Measurements from ENCODE around the gene SLC2A4.

Gene SLC2A4

DNA sequence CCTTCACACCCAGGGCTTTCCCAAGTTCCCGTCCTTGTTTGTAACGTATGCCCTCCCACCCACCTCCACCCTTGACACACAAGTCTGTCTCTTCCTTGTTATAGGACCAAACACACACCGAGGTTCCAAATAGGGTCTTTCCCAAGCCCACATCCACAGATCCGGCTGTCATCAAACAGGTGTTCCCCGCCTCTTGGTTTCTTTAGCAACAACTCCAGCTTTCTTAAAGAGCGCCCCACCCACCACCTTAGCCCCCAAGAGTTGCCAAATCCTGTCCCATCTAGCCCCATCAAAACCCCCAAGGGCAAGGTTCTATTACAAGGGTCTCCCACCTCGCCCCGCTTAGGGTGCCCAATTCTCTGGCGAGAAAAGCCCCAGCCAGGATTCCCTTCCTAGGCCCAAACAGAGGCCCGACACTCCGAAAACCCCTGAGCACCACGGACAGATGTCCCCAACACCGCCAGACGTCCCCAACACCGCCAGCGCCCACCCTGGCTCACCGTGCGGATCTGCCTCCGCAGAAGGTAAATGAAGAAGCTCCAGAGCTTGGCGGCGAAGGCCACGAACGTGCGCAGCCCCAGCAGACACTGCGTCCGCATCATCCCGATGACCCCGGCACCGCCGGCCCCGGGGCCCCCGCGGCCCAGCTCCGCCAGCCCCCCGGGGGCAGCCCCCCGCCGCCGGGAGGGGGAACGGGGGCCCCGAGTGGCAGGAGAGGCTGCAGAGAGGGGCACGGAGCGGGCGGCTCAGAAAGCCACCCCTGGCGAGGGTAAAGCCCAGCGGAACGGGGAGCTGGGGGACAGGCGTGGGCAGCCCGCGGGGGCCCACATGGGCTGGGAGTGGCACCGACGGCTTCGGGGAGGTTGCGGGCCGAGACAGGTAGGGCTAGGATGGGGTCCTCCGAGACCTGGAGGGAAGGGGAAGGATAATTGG lies 30.6 kb upstream of the SLC2A4 start:
- H3K9ac ChIP-seq (ENCODE audit: low read depth, low read length), result peak overlapping the region; percentile 67
- peaks cover 7% of the 10 kb centered on the region for H3K4me1 ChIP-seq (ENCODE audit: control insufficient read depth, insufficient read depth, low read length)
- H3K4me3 ChIP-seq (ENCODE audit: low read depth, low read length), result peak overlapping the region; percentile 92
- no peaks in the 10 kb centered on the region for H3K27me3 ChIP-seq (ENCODE audit: control insufficient read depth, insufficient read depth, low read length)
- peaks cover 5% of the 10 kb centered on the region for H3K36me3 ChIP-seq (ENCODE audit: control insufficient read depth, insufficient read depth, low read length)
- no peaks in the 10 kb centered on the region for H3K9me3 ChIP-seq (ENCODE audit: control insufficient read depth, insufficient read depth, low read length)

DNA sequence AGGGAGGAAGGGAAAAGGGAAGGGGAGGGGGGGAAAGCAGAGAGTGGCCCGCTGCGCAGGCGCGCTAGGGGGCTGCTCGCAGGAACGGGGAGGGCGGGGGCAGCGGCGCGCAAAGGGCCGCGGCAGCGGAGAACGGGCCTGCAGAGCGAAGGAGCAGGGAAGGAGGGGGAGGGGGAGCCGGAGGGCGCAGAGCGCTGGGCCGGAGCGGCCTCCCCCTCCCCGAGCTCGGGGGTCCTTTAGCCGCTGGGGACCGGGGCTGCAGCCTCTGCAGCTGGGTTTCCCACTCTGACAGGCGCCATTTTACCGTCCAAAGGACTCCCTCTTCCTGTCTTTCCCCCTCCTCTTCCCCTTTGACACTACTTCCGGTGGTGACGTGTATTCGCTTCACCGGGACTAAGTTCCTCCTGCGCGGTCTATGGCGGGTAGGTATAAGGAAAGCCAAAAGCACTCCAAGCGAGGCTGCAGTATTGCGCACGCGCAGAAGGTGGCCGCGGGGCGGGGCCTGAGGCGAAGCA lies 29.8 kb upstream of the SLC2A4 start, which contains the start of gene CTDNEP1:
Gene CTDNEP1 (minus strand): TSS at position 74 of the 515 bp plus-strand sequence. CDS start 438 bp downstream, outside the sequence.
- peaks cover 7% of the 10 kb centered on the region for H3K4me1 ChIP-seq (ENCODE audit: control insufficient read depth, insufficient read depth, low read length)
- H3K36me3 ChIP-seq (ENCODE audit: control insufficient read depth, insufficient read depth, low read length), result peaks cover 3% of the 10 kb centered on the region
- H3K9me3 ChIP-seq (ENCODE audit: control insufficient read depth, insufficient read depth, low read length), result no peaks in the 10 kb centered on the region
- no peaks in the 10 kb centered on the region for H3K27me3 ChIP-seq (ENCODE audit: control insufficient read depth, insufficient read depth, low read length)
- peak within 1 kb of the TSS; percentile 90 for H3K9ac ChIP-seq (ENCODE audit: low read depth, low read length)
- H3K4me3 ChIP-seq (ENCODE audit: low read depth, low read length), result peak within 1 kb of the TSS; percentile 92

DNA sequence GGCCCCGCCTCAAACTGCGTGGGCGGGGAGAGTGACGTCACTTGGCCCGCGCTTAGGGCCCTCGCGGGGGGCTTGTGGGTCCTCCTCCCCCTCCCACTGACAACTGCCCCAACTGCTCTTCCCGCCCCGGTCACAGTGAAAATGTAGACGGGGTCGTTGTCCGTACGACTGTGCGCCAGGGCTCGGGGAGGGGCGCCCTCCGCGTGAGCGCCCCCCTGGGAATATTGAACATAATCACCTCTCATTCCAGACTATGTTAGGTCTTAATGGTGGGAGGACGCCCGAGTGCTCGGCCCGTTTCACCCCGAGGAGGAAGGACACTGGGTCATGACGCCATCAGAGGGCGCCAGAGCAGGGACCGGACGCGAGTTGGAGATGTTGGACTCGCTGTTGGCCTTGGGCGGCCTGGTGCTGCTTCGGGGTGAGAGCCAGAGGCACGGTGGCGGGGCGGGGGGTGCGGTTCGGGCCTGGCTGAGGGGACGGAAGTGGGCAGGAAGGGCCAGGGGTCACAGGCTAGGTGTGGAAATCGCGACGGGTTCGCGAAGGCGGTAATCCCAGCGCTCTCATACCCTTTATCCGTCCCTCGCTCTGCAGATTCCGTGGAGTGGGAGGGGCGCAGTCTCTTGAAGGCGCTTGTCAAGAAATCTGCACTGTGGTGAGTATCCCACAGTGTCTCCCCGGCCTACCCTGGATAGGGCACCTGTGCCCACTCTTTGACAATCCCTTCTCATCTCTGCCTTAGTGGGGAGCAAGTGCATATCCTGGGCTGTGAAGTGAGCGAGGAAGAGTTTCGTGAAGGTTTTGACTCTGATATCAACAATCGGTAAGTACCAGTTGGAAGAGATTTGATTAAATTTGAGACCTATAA lies 29.1 kb upstream of the SLC2A4 start, which contains the start of gene ELP5:
Gene ELP5 (plus strand): TSS at position 40 of the 868 bp plus-strand sequence. CDS start 336 bp downstream, at position 376.
- Histone ChIP-seq H3K36me3 (ENCODE audit: control insufficient read depth, insufficient read depth, low read length) (peaks cover 5% of the 10 kb centered on the region), H3K4me3 (ENCODE audit: low read depth, low read length) (peak within 1 kb of the TSS; percentile 92), H3K27me3 (ENCODE audit: control insufficient read depth, insufficient read depth, low read length) (no peaks in the 10 kb centered on the region), H3K9ac (ENCODE audit: low read depth, low read length) (peak within 1 kb of the TSS; percentile 90), H3K9me3 (ENCODE audit: control insufficient read depth, insufficient read depth, low read length) (no peaks in the 10 kb centered on the region), H3K4me1 (ENCODE audit: control insufficient read depth, insufficient read depth, low read length) (peaks cover 7% of the 10 kb centered on the region)

DNA sequence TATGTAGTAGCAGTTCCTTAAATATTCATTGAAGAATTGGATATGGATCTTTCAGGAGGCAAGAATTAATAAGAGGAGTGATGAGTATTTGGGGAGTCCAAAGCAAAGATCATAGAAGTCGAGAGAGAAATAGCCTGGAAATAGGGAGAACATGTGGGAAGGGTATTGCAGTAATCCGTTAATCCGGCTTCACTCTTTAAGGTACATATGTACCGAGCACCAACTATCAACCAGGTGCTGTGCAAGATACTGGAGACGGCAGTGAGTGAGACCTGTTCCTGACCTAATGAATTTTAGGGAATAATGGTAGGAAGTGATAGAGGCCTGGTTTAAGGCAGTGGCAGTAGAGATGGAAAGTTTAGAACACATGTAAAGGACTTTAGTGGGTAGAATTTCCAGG lies 28.4 kb upstream of the SLC2A4 start:
- peak overlapping the region; percentile 90 for H3K9ac ChIP-seq (ENCODE audit: low read depth, low read length)
- no peaks in the 10 kb centered on the region for H3K9me3 ChIP-seq (ENCODE audit: control insufficient read depth, insufficient read depth, low read length)
- peaks cover 8% of the 10 kb centered on the region for H3K36me3 ChIP-seq (ENCODE audit: control insufficient read depth, insufficient read depth, low read length)
- H3K27me3 ChIP-seq (ENCODE audit: control insufficient read depth, insufficient read depth, low read length), result no peaks in the 10 kb centered on the region
- H3K4me1 ChIP-seq (ENCODE audit: control insufficient read depth, insufficient read depth, low read length), result peaks cover 7% of the 10 kb centered on the region
- peak overlapping the region; percentile 92 for H3K4me3 ChIP-seq (ENCODE audit: low read depth, low read length)

DNA sequence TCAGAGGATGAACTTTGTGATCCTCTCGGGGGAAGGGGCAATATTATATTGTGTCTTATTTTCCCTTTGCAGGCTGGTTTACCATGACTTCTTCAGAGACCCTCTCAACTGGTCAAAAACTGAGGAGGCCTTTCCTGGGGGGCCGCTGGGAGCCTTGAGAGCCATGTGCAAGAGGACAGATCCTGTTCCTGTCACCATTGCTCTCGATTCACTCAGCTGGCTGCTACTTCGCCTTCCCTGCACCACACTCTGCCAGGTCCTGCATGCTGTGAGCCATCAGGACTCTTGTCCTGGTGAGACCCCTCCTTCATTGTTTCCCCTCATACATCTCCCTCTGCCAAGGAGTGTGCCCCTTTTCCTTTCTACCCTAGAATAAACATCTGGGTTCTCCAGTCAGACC lies 27.0 kb upstream of the SLC2A4 start:
- Histone ChIP-seq H3K4me1 (ENCODE audit: control insufficient read depth, insufficient read depth, low read length) (peaks cover 7% of the 10 kb centered on the region), H3K9me3 (ENCODE audit: control insufficient read depth, insufficient read depth, low read length) (no peaks in the 10 kb centered on the region), H3K4me3 (ENCODE audit: low read depth, low read length) (no peak overlapping the region), H3K36me3 (ENCODE audit: control insufficient read depth, insufficient read depth, low read length) (peaks cover 17% of the 10 kb centered on the region), H3K9ac (ENCODE audit: low read depth, low read length) (no peak overlapping the region), H3K27me3 (ENCODE audit: control insufficient read depth, insufficient read depth, low read length) (no peaks in the 10 kb centered on the region)

DNA sequence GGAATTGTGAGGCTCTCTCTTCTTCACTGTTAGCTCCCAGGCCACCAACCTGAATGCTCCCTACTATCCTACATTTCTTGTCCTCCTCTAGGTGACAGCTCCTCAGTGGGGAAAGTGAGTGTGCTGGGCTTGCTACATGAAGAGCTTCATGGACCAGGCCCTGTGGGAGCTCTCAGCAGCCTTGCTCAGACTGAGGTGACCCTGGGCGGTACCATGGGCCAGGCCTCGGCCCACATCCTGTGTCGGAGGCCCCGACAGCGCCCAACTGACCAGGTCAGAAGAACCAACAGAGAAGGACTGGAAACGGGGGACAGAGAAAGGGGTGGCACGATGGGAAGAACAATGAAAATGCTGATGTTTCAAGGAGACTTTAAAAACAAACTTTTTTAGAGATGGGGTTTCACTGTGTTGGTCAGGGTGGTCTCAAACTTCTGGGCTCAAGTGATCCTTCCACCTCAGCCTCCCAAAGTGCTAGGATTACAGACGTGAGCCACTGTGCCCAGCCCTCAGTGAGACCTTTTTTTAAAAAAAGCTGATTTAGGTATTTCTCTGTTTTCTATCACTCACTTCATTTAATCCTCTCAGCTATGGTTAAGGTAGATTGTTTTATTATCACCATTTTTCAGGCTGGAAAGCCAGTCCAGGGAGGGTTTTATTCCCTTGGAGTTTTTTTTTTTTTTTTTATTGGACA lies 24.6 kb upstream of the SLC2A4 start:
- no peaks in the 10 kb centered on the region for H3K27me3 ChIP-seq (ENCODE audit: control insufficient read depth, insufficient read depth, low read length)
- no peaks in the 10 kb centered on the region for H3K9me3 ChIP-seq (ENCODE audit: control insufficient read depth, insufficient read depth, low read length)
- H3K36me3 ChIP-seq (ENCODE audit: control insufficient read depth, insufficient read depth, low read length), result peaks cover 24% of the 10 kb centered on the region
- peaks cover 7% of the 10 kb centered on the region for H3K4me1 ChIP-seq (ENCODE audit: control insufficient read depth, insufficient read depth, low read length)
- H3K4me3 ChIP-seq (ENCODE audit: low read depth, low read length), result no peak overlapping the region
- H3K9ac ChIP-seq (ENCODE audit: low read depth, low read length), result no peak overlapping the region

DNA sequence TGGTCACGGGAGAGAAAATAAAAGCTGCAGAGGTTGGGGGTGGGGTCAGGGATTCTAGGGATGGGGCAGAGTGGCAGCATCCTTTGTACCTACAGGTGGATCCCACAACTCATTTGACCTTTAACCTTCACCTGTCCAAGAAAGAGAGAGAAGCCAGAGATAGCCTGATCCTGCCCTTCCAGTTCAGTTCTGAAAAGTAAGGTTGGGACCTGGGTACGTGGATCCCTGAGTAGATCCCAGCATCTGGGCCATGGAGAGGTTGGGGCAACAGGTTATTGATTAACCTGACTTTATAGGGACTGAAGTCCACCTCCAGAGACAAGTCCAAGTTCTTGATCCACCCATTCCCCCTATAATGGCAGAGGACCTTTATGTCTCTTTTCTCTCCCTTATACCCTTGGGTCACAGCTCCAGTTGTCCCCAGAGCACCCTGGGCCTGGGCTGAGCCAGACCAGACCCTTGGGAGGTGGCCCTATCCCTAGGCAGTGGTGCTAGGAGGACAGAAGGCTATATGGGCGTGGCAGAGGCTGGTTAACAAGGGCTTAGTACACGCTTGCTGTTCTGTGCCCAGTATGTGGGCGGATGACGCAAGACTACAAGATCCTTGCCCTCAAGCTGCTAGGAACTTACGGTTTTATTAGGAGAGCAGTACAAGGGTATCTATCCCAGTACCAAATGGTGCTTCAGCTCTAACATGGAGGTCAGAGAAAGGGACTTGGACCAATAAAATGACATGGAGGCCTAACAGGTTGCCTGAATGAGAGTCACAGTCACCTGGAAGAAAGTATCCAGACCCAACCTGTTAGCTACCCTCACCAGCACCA lies 22.6 kb upstream of the SLC2A4 start:
- Histone ChIP-seq H3K9ac (ENCODE audit: low read depth, low read length) (no peak overlapping the region), H3K9me3 (ENCODE audit: control insufficient read depth, insufficient read depth, low read length) (no peaks in the 10 kb centered on the region), H3K4me1 (ENCODE audit: control insufficient read depth, insufficient read depth, low read length) (peaks cover 4% of the 10 kb centered on the region), H3K4me3 (ENCODE audit: low read depth, low read length) (no peak overlapping the region), H3K27me3 (ENCODE audit: control insufficient read depth, insufficient read depth, low read length) (no peaks in the 10 kb centered on the region), H3K36me3 (ENCODE audit: control insufficient read depth, insufficient read depth, low read length) (peaks cover 24% of the 10 kb centered on the region)

DNA sequence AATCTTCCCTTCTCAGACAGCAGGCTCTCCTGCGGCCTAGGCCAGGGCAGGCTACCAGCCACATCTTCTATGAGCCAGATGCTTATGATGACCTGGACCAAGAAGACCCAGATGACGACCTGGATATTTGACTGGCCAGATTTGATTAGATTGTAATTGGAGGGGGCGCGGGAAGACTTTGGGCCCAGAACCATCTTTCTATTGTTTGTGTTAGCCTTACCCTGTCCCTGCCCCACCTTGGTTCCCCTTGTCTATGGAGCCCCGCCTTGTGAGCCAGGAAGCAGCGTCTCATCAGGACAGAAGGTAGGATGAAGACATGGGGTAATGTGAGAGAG lies 22.0 kb upstream of the SLC2A4 start:
- Histone ChIP-seq H3K4me3 (ENCODE audit: low read depth, low read length) (no peak overlapping the region), H3K4me1 (ENCODE audit: control insufficient read depth, insufficient read depth, low read length) (peaks cover 9% of the 10 kb centered on the region)

DNA sequence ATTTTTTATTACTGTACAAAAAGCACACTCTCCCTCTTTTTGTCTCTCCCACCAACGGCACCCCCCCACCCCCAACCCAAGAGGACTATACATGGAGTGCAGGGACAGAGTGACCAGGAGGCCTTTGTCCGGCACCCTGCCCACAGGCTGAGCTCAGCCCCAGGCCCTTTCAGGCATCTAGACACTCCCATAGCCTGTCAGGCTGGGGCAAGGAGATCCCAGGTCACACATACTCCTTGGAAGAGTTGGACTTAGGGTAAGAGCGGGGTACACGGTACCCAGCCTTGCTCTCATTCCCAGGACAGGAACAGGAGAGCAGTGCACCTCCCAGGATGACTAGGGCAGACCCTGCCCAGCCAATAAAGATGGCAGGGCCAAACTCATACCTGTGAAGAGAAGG lies 21.4 kb upstream of the SLC2A4 start:
- Histone ChIP-seq H3K4me3 (ENCODE audit: low read depth, low read length) (peak overlapping the region; percentile 98), H3K9ac (ENCODE audit: low read depth, low read length) (peak overlapping the region; percentile 94), H3K27me3 (ENCODE audit: control insufficient read depth, insufficient read depth, low read length) (no peaks in the 10 kb centered on the region), H3K4me1 (ENCODE audit: control insufficient read depth, insufficient read depth, low read length) (peaks cover 10% of the 10 kb centered on the region), H3K9me3 (ENCODE audit: control insufficient read depth, insufficient read depth, low read length) (no peaks in the 10 kb centered on the region), H3K36me3 (ENCODE audit: control insufficient read depth, insufficient read depth, low read length) (peaks cover 22% of the 10 kb centered on the region)

More for the DNA sequence above, 22.0 kb upstream of the SLC2A4 start:
- H3K9me3 ChIP-seq (ENCODE audit: control insufficient read depth, insufficient read depth, low read length), result no peaks in the 10 kb centered on the region
- H3K27me3 ChIP-seq (ENCODE audit: control insufficient read depth, insufficient read depth, low read length), result no peaks in the 10 kb centered on the region
- H3K36me3 ChIP-seq (ENCODE audit: control insufficient read depth, insufficient read depth, low read length), result peaks cover 24% of the 10 kb centered on the region
- no peak overlapping the region for H3K9ac ChIP-seq (ENCODE audit: low read depth, low read length)

DNA sequence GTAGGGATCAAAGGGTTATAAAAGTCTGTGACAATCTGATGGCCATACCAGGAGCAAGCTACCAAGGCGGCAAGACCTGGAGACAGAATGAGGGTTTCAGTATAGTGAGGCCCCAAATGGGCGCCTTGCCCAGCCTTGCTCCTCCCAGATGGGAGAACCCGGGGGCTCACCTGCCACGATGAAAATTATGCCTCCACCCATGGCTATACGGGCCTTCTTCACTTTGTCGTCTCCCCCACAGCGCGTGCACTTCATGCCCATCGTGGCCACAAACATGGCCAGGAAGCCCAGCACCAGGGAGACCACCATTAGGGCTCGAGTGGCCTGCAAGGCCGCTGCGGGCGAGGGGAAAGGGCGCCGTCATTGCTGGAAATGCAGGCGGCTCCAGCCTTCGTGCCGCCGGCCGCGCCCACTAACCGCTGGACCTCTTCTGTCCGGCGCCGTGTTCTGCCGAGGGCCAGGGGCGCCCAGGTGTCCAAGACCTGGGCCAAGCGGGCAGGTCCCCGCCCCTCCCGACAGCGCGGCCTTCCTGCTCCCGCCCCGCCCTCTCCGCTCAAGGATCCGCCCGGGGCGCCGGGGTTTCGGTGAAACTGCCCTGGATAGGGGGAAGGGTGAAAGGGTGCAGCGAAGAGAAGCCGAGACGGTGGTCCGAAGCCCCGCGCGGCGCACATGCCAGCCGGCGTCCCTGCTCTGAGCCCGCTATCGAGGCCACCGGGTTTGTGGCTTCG lies 20.7 kb upstream of the SLC2A4 start:
- peak overlapping the region; percentile 94 for H3K9ac ChIP-seq (ENCODE audit: low read depth, low read length)
- peaks cover 10% of the 10 kb centered on the region for H3K4me1 ChIP-seq (ENCODE audit: control insufficient read depth, insufficient read depth, low read length)
- no peaks in the 10 kb centered on the region for H3K9me3 ChIP-seq (ENCODE audit: control insufficient read depth, insufficient read depth, low read length)
- H3K27me3 ChIP-seq (ENCODE audit: control insufficient read depth, insufficient read depth, low read length), result no peaks in the 10 kb centered on the region
- peak overlapping the region; percentile 98 for H3K4me3 ChIP-seq (ENCODE audit: low read depth, low read length)
- peaks cover 22% of the 10 kb centered on the region for H3K36me3 ChIP-seq (ENCODE audit: control insufficient read depth, insufficient read depth, low read length)

Data from iPS-15b (cell line).